HT1080 (cell line): Measurements from ENCODE around the gene TNFSF10. TPM values are rescaled to one million over a fixed set of nuclear protein-coding genes. Genes with fewer than 3 reads are reported as not detected.
"Not testable (repeated sequence)": the region's sequence is repeated elsewhere in the genome, so short reads cannot be mapped to it uniquely, and the experiment has no call there.

ENCODE experiments used
- DNase-seq: peaks from one replicate; pipeline ENCODE4 v3.0.0-alpha.2; 2015; ENCODE audit warnings: low read depth
- total RNA-seq: library from RNA; depleted of rRNA; stranded (reverse); fragments of >200 nt; shearing (Covaris generic); gene quantifications from 2 replicates; pipeline ENCODE4 v1.2.3, GENCODE V29; 2014

Gene TNFSF10
- total RNA-seq, 1 experiment from 2014 or later, result not detected

- DNase-seq, result no peak
Measured at GRCh38 chr3:172544404-172544803, 21.2 kb upstream of the TNFSF10 start.

- DNase-seq, result no peak
Measured at GRCh38 chr3:172543884-172544283, 20.7 kb upstream of the TNFSF10 start.

- DNase-seq, result no peak
Measured at GRCh38 chr3:172543419-172543818, 20.2 kb upstream of the TNFSF10 start.

GRCh38 chr3:172542999-172543398, 19.8 kb upstream of the TNFSF10 start:
- no peak for DNase-seq

- no peak for DNase-seq
Measured at GRCh38 chr3:172541945-172542488, 18.8 kb upstream of the TNFSF10 start.

- no peak for DNase-seq
Measured at GRCh38 chr3:172540049-172540448, 16.8 kb upstream of the TNFSF10 start.

GRCh38 chr3:172539273-172539672, 16.0 kb upstream of the TNFSF10 start:
- no peak for DNase-seq

- peak; percentile 38 for DNase-seq
Measured at GRCh38 chr3:172538368-172539151, 15.3 kb upstream of the TNFSF10 start.

- no peak for DNase-seq
Measured at GRCh38 chr3:172537507-172538158, 14.4 kb upstream of the TNFSF10 start.

GRCh38 chr3:172536993-172537419, 13.8 kb upstream of the TNFSF10 start:
- DNase-seq, result no peak

GRCh38 chr3:172536505-172536904, 13.3 kb upstream of the TNFSF10 start:
- DNase-seq, result no peak

GRCh38 chr3:172530566-172530965, 7.3 kb upstream of the TNFSF10 start:
- DNase-seq, result no peak

- no peak for DNase-seq
Measured at GRCh38 chr3:172530101-172530561, 6.9 kb upstream of the TNFSF10 start.

GRCh38 chr3:172528677-172529076, 5.4 kb upstream of the TNFSF10 start:
- no peak for DNase-seq

- no peak for DNase-seq
Measured at GRCh38 chr3:172527306-172527705, 4.1 kb upstream of the TNFSF10 start.

GRCh38 chr3:172525116-172525613, 1.9 kb upstream of the TNFSF10 start:
- DNase-seq, result no peak

GRCh38 chr3:172524611-172525010, 1.4 kb upstream of the TNFSF10 start:
- DNase-seq, result peak; percentile 43

- not testable (repeated sequence) for DNase-seq
Measured at GRCh38 chr3:172521837-172522726, 1.1 kb downstream of the TNFSF10 start.

GRCh38 chr3:172520301-172520831, 2.9 kb downstream of the TNFSF10 start:
- DNase-seq, result peak; percentile 72

- no peak for DNase-seq
Measured at GRCh38 chr3:172519740-172520139, 3.5 kb downstream of the TNFSF10 start.
